ENCODE results near the gene PRDM12. TPM values are rescaled to one million over a fixed set of nuclear protein-coding genes. Genes with fewer than 3 reads are reported as not detected.

The PRDM12 gene
- polyA plus RNA-seq (2013), result 0.01 TPM in 1 of 2 replicates, not detected in the other

GRCh38 chr9:130664251-130665028 is at the start of gene PRDM12:
Gene PRDM12 (plus strand): TSS chr9:130664594. CDS start chr9:130664654, 60 bp downstream.
- H3K9me3 ChIP-seq (ENCODE audit: insufficient read depth, low read depth, low read length), result peaks cover 15% of the 10 kb centered on the region
- H2BK5ac ChIP-seq (ENCODE audit: low read depth, low read length, poor library complexity), result no peak within 1 kb of the TSS
- H3K79me1 ChIP-seq (ENCODE audit: low read length), result no peaks in the 10 kb centered on the region
- no peak within 1 kb of the TSS for H3K9ac ChIP-seq (ENCODE audit: low read length)
- no peak within 1 kb of the TSS for H4K8ac ChIP-seq (ENCODE audit: low read depth, low read length)
- no peak within 1 kb of the TSS for H2AFZ ChIP-seq (ENCODE audit: insufficient read depth, low read length, poor library complexity)
- no peaks in the 10 kb centered on the region for H3K79me2 ChIP-seq (ENCODE audit: control insufficient read depth, insufficient read depth, low read length, poor library complexity)
- H3K36me3 ChIP-seq (ENCODE audit: control insufficient read depth in 1 of 2, insufficient read depth in 2 of 2, low read length in 2 of 2), result no peaks in the 10 kb centered on the region
- H2AK5ac ChIP-seq (ENCODE audit: low read length), result no peak within 1 kb of the TSS
- H3K4me1 ChIP-seq (ENCODE audit: control insufficient read depth in 1 of 2, insufficient read depth in 2 of 2, low read length in 2 of 2), result peaks cover 0 to 6% of the 10 kb centered on the region in 2 experiments
- no peak within 1 kb of the TSS for H3K23ac ChIP-seq (ENCODE audit: low read length)
- no peak within 1 kb of the TSS for H4K91ac ChIP-seq (ENCODE audit: low read depth, low read length)
- DNase-seq, result no peak
- no peak within 1 kb of the TSS for H2BK12ac ChIP-seq (ENCODE audit: low read length)
- peak within 1 kb of the TSS; percentile 12 for H3K4me2 ChIP-seq (ENCODE audit: low read length)
- no CpG with 5 or more reads among the region's 76 CpGs for WGBS (ENCODE audit: extremely low coverage, insufficient coverage, insufficient read length)
- H2BK120ac ChIP-seq (ENCODE audit: insufficient read depth, low read length, poor library complexity), result no peak within 1 kb of the TSS
- H4K12ac ChIP-seq (ENCODE audit: low read depth, low read length), result no peak within 1 kb of the TSS
- H3K27me3 ChIP-seq (ENCODE audit: insufficient read depth, low read length), result peaks cover 92% of the 10 kb centered on the region
- H3K4me3 ChIP-seq (ENCODE audit: low read depth, low read length), result no peak within 1 kb of the TSS
- H3K4ac ChIP-seq (ENCODE audit: low read depth, low read length), result no peak within 1 kb of the TSS
- no peak within 1 kb of the TSS for H3K18ac ChIP-seq (ENCODE audit: low read length)
- no peak within 1 kb of the TSS for H3K27ac ChIP-seq (ENCODE audit: low read depth, low read length)
- no peak within 1 kb of the TSS for H3K14ac ChIP-seq (ENCODE audit: low read length)

- Histone ChIP-seq H3K4me2 (ENCODE audit: low read length) (no peak overlapping the region), H2BK12ac (ENCODE audit: low read length) (no peak overlapping the region), H2AFZ (ENCODE audit: insufficient read depth, low read length, poor library complexity) (no peak overlapping the region), H2BK5ac (ENCODE audit: low read depth, low read length, poor library complexity) (no peak overlapping the region), H3K27me3 (ENCODE audit: insufficient read depth, low read length) (no peaks in the 10 kb centered on the region), H2BK120ac (ENCODE audit: insufficient read depth, low read length, poor library complexity) (no peak overlapping the region), H4K91ac (ENCODE audit: low read depth, low read length) (no peak overlapping the region), H4K12ac (ENCODE audit: low read depth, low read length) (no peak overlapping the region), H3K4me3 (ENCODE audit: low read depth, low read length) (no peak overlapping the region), H3K18ac (ENCODE audit: low read length) (no peak overlapping the region), H3K27ac (ENCODE audit: low read depth, low read length) (no peak overlapping the region), H3K9ac (ENCODE audit: low read length) (no peak overlapping the region), H3K79me1 (ENCODE audit: low read length) (no peaks in the 10 kb centered on the region), H3K79me2 (ENCODE audit: control insufficient read depth, insufficient read depth, low read length, poor library complexity) (no peaks in the 10 kb centered on the region), H2AK5ac (ENCODE audit: low read length) (no peak overlapping the region), H3K23ac (ENCODE audit: low read length) (no peak overlapping the region), H3K9me3 (ENCODE audit: insufficient read depth, low read depth, low read length) (no peaks in the 10 kb centered on the region), H3K14ac (ENCODE audit: low read length) (no peak overlapping the region), H3K4ac (ENCODE audit: low read depth, low read length) (no peak overlapping the region), H3K4me1 (ENCODE audit: control insufficient read depth in 1 of 2, insufficient read depth in 2 of 2, low read length in 2 of 2) (no peaks in the 10 kb centered on the region), H4K8ac (ENCODE audit: low read depth, low read length) (no peak overlapping the region), H3K36me3 (ENCODE audit: control insufficient read depth in 1 of 2, insufficient read depth in 2 of 2, low read length in 2 of 2) (peaks cover 45 to 82% of the 10 kb centered on the region in 2 experiments)
- WGBS (ENCODE audit: extremely low coverage, insufficient coverage, insufficient read length), result no CpG with 5 or more reads among the region's 10 CpGs
- no peak for DNase-seq
These were observed 47.9 kb upstream of the PRDM12 start for GRCh38 chr9:130616451-130616850.

- Histone ChIP-seq H3K27ac (ENCODE audit: low read depth, low read length) (no peak overlapping the region), H3K4ac (ENCODE audit: low read depth, low read length) (no peak overlapping the region), H2AFZ (ENCODE audit: insufficient read depth, low read length, poor library complexity) (no peak overlapping the region), H3K4me1 (ENCODE audit: control insufficient read depth in 1 of 2, insufficient read depth in 2 of 2, low read length in 2 of 2) (no peaks in the 10 kb centered on the region), H3K14ac (ENCODE audit: low read length) (no peak overlapping the region), H2BK120ac (ENCODE audit: insufficient read depth, low read length, poor library complexity) (no peak overlapping the region), H4K12ac (ENCODE audit: low read depth, low read length) (no peak overlapping the region), H3K4me2 (ENCODE audit: low read length) (no peak overlapping the region), H3K79me2 (ENCODE audit: control insufficient read depth, insufficient read depth, low read length, poor library complexity) (no peaks in the 10 kb centered on the region), H3K23ac (ENCODE audit: low read length) (no peak overlapping the region), H3K9me3 (ENCODE audit: insufficient read depth, low read depth, low read length) (no peaks in the 10 kb centered on the region), H2BK5ac (ENCODE audit: low read depth, low read length, poor library complexity) (no peak overlapping the region), H3K9ac (ENCODE audit: low read length) (no peak overlapping the region), H3K4me3 (ENCODE audit: low read depth, low read length) (no peak overlapping the region), H3K18ac (ENCODE audit: low read length) (no peak overlapping the region), H3K27me3 (ENCODE audit: insufficient read depth, low read length) (no peaks in the 10 kb centered on the region), H2BK12ac (ENCODE audit: low read length) (no peak overlapping the region), H4K8ac (ENCODE audit: low read depth, low read length) (no peak overlapping the region), H2AK5ac (ENCODE audit: low read length) (no peak overlapping the region), H4K91ac (ENCODE audit: low read depth, low read length) (no peak overlapping the region), H3K79me1 (ENCODE audit: low read length) (no peaks in the 10 kb centered on the region), H3K36me3 (ENCODE audit: control insufficient read depth in 1 of 2, insufficient read depth in 2 of 2, low read length in 2 of 2) (peaks cover 55 to 81% of the 10 kb centered on the region in 2 experiments)
- WGBS (ENCODE audit: extremely low coverage, insufficient coverage, insufficient read length), result no CpG with 5 or more reads among the region's 10 CpGs
- no peak for DNase-seq
These were observed 40.9 kb upstream of the PRDM12 start for GRCh38 chr9:130623466-130623865.

DNA sequence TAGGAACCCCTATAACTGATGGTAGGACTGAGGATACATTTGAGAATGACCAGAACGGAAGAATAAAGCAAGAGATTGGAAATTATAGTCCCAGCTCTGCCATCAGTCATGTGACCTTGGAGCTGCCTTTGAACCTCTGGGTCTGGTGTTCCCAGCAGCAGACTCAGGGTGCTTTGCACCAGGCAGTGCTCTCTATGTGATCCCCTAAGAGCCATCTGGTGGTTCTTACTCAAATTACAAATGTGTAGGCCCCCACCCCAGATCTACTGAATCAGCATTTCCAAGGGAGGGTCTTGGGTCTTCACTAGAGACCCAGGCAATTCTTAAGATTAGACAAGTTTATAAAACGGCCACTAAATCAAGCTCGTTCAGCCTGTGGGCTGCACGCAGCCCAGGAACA is 40.2 kb upstream of the PRDM12 start:
- Histone ChIP-seq H3K4me3 (ENCODE audit: low read depth, low read length) (no peak overlapping the region), H3K27me3 (ENCODE audit: insufficient read depth, low read length) (no peaks in the 10 kb centered on the region), H2BK12ac (ENCODE audit: low read length) (no peak overlapping the region), H3K79me2 (ENCODE audit: control insufficient read depth, insufficient read depth, low read length, poor library complexity) (no peaks in the 10 kb centered on the region), H4K91ac (ENCODE audit: low read depth, low read length) (no peak overlapping the region), H2AFZ (ENCODE audit: insufficient read depth, low read length, poor library complexity) (no peak overlapping the region), H3K18ac (ENCODE audit: low read length) (no peak overlapping the region), H4K8ac (ENCODE audit: low read depth, low read length) (no peak overlapping the region), H3K23ac (ENCODE audit: low read length) (no peak overlapping the region), H2BK5ac (ENCODE audit: low read depth, low read length, poor library complexity) (no peak overlapping the region), H2AK5ac (ENCODE audit: low read length) (no peak overlapping the region), H3K4me1 (ENCODE audit: control insufficient read depth in 1 of 2, insufficient read depth in 2 of 2, low read length in 2 of 2) (no peaks in the 10 kb centered on the region), H3K79me1 (ENCODE audit: low read length) (no peaks in the 10 kb centered on the region), H3K4me2 (ENCODE audit: low read length) (no peak overlapping the region), H3K9ac (ENCODE audit: low read length) (no peak overlapping the region), H3K4ac (ENCODE audit: low read depth, low read length) (no peak overlapping the region), H4K12ac (ENCODE audit: low read depth, low read length) (no peak overlapping the region), H3K14ac (ENCODE audit: low read length) (no peak overlapping the region), H3K9me3 (ENCODE audit: insufficient read depth, low read depth, low read length) (no peaks in the 10 kb centered on the region), H3K27ac (ENCODE audit: low read depth, low read length) (no peak overlapping the region), H2BK120ac (ENCODE audit: insufficient read depth, low read length, poor library complexity) (no peak overlapping the region), H3K36me3 (ENCODE audit: control insufficient read depth in 1 of 2, insufficient read depth in 2 of 2, low read length in 2 of 2) (peaks cover 52 to 78% of the 10 kb centered on the region in 2 experiments)
- no peak for DNase-seq
- no CpG with 5 or more reads among the region's 4 CpGs for WGBS (ENCODE audit: extremely low coverage, insufficient coverage, insufficient read length)

Data from trophoblast cell (in vitro differentiated cells and primary cell).